SK-N-SH treated with all-trans-retinoic acid at 6 μM for 48 hours (cell line): ENCODE data around the gene SRRM5.

Experiments
- ATAC-seq: fragments of 200-7000 bp; cut with Tn5 transposase; 3 replicates; pipeline ENCODE4 v1.9.1; 2020; ENCODE audit warnings: mild to moderate bottlenecking, moderate library complexity
- ARNTL ChIP-seq: fragments of 450-650 bp; formaldehyde crosslinking; IDR thresholded peaks from 2 replicates; pipeline ENCODE4 v1.5.0; 2020; ENCODE audit warnings: low read depth, mild to moderate bottlenecking, moderate library complexity, borderline replicate concordance
- BACH2 ChIP-seq: fragments of 250-450 bp; sonication (Bioruptor Pico); IDR thresholded peaks from 2 replicates; pipeline ENCODE4 v1.9.0; 2021; ENCODE audit warnings: mild to moderate bottlenecking, borderline replicate concordance
- CSDC2 ChIP-seq: fragments of 250-450 bp; sonication (Bioruptor Pico); IDR thresholded peaks from 2 replicates; pipeline ENCODE4 v1.5.0; 2020; ENCODE audit warnings: mild to moderate bottlenecking, moderate library complexity
- GLIS3 ChIP-seq: fragments of 250-450 bp; sonication (Bioruptor Pico); IDR thresholded peaks from 2 replicates; pipeline ENCODE4 v1.5.0; 2020; ENCODE audit warnings: mild to moderate bottlenecking, moderate library complexity
- ISL1 ChIP-seq: fragments of 250-450 bp; sonication (Bioruptor Pico); IDR thresholded peaks from 2 replicates; pipeline ENCODE4 v2.1.2; 2022; ENCODE audit warnings: mild to moderate bottlenecking, moderate library complexity
- OSR1 ChIP-seq: fragments of 250-450 bp; sonication (Bioruptor Pico); IDR thresholded peaks from 2 replicates; pipeline ENCODE4 v1.8.0; 2022; ENCODE audit warnings: moderate library complexity, mild to moderate bottlenecking, inconsistent platforms
- RARB ChIP-seq: fragments of 250-450 bp; sonication (Bioruptor Pico); IDR thresholded peaks from 2 replicates; pipeline ENCODE4 v1.8.0; 2021; ENCODE audit warnings: mild to moderate bottlenecking, moderate library complexity
- SNAI2 ChIP-seq: fragments of 250-450 bp; sonication (Bioruptor Pico); IDR thresholded peaks from 2 replicates; pipeline ENCODE4 v1.5.0; 2020; ENCODE audit warnings: mild to moderate bottlenecking, moderate library complexity
- TCF4 ChIP-seq: fragments of 250-450 bp; sonication (Bioruptor Pico); IDR thresholded peaks from 2 replicates; pipeline ENCODE4 v1.8.0; 2021; ENCODE audit warnings: mild to moderate bottlenecking, moderate library complexity, borderline replicate concordance
- TOX ChIP-seq: fragments of 250-450 bp; sonication (Bioruptor Pico); IDR thresholded peaks from 2 replicates; pipeline ENCODE4 v1.8.0; 2021; ENCODE audit warnings: mild to moderate bottlenecking, moderate library complexity, borderline replicate concordance
- ZFP3 ChIP-seq: fragments of 250-450 bp; sonication (Bioruptor Pico); IDR thresholded peaks from 2 replicates; pipeline ENCODE4 v1.5.0; 2020; ENCODE audit warnings: mild to moderate bottlenecking, moderate library complexity
- ZNF565 ChIP-seq: fragments of 450-650 bp; formaldehyde crosslinking; conservative IDR thresholded peaks from 2 replicates; pipeline ENCODE4 v1.5.0; 2020; ENCODE audit warnings: low read depth, mild to moderate bottlenecking, moderate library complexity
- ZNF70 ChIP-seq: fragments of 450-650 bp; formaldehyde crosslinking; IDR thresholded peaks from 2 replicates; pipeline ENCODE4 v1.5.0; 2020; ENCODE audit warnings: mild to moderate bottlenecking, moderate library complexity
- ZNF8 ChIP-seq: fragments of 450-650 bp; formaldehyde crosslinking; IDR thresholded peaks from 2 replicates; pipeline ENCODE4 v1.5.0; 2020; ENCODE audit warnings: mild to moderate bottlenecking, moderate library complexity
- TF ChIP-seq, protein P1 (sequence below): fragments of 250-450 bp; sonication (Bioruptor Pico); IDR thresholded peaks from 2 replicates; pipeline ENCODE4 v1.8.0; 2020; ENCODE audit warnings: mild to moderate bottlenecking, moderate library complexity, borderline replicate concordance
- TF ChIP-seq, protein P2 (sequence below): fragments of 250-450 bp; sonication (Bioruptor Pico); IDR thresholded peaks from 2 replicates; pipeline ENCODE4 v1.5.1; 2021; ENCODE audit warnings: mild to moderate bottlenecking, moderate library complexity
- TF ChIP-seq, protein P3 (sequence below): fragments of 250-450 bp; sonication (Bioruptor Pico); IDR thresholded peaks from 2 replicates; pipeline ENCODE4 v1.8.0; 2021; ENCODE audit warnings: low read depth, mild to moderate bottlenecking, moderate library complexity, borderline replicate concordance

Gene SRRM5

GRCh38 chr19:43605875-43606568 is 5.9 kb upstream of the SRRM5 start:
- no peak for ATAC-seq
- TF ChIP-seq, protein P1, sequence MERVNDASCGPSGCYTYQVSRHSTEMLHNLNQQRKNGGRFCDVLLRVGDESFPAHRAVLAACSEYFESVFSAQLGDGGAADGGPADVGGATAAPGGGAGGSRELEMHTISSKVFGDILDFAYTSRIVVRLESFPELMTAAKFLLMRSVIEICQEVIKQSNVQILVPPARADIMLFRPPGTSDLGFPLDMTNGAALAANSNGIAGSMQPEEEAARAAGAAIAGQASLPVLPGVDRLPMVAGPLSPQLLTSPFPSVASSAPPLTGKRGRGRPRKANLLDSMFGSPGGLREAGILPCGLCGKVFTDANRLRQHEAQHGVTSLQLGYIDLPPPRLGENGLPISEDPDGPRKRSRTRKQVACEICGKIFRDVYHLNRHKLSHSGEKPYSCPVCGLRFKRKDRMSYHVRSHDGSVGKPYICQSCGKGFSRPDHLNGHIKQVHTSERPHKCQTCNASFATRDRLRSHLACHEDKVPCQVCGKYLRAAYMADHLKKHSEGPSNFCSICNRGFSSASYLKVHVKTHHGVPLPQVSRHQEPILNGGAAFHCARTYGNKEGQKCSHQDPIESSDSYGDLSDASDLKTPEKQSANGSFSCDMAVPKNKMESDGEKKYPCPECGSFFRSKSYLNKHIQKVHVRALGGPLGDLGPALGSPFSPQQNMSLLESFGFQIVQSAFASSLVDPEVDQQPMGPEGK (CRISPR knock-in tag) = no peak
- no peak for TF ChIP-seq BACH2 (CRISPR knock-in tag)
- TF ChIP-seq ZNF565 (CRISPR knock-in tag) = no peak
- no peak for TF ChIP-seq ARNTL (CRISPR knock-in tag)
- no peak for TF ChIP-seq CSDC2
- TF ChIP-seq, protein P2, sequence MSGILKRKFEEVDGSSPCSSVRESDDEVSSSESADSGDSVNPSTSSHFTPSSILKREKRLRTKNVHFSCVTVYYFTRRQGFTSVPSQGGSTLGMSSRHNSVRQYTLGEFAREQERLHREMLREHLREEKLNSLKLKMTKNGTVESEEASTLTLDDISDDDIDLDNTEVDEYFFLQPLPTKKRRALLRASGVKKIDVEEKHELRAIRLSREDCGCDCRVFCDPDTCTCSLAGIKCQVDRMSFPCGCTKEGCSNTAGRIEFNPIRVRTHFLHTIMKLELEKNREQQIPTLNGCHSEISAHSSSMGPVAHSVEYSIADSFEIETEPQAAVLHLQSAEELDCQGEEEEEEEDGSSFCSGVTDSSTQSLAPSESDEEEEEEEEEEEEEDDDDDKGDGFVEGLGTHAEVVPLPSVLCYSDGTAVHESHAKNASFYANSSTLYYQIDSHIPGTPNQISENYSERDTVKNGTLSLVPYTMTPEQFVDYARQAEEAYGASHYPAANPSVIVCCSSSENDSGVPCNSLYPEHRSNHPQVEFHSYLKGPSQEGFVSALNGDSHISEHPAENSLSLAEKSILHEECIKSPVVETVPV (CRISPR knock-in tag) = no peak

- TF ChIP-seq ISL1 (CRISPR knock-in tag) (no peak), ZNF565 (CRISPR knock-in tag) (no peak), ZNF70 (CRISPR knock-in tag) (no peak), TCF4 (CRISPR knock-in tag) (no peak), TOX (CRISPR knock-in tag) (no peak), ZNF8 (CRISPR knock-in tag) (no peak), ZFP3 (no peak)
- TF ChIP-seq, protein P2 (CRISPR knock-in tag) = no peak
- TF ChIP-seq, protein P1 (CRISPR knock-in tag) = no peak
- no peak for ATAC-seq
These were observed 5.2 kb upstream of the SRRM5 start for GRCh38 chr19:43606569-43607229.

DNA sequence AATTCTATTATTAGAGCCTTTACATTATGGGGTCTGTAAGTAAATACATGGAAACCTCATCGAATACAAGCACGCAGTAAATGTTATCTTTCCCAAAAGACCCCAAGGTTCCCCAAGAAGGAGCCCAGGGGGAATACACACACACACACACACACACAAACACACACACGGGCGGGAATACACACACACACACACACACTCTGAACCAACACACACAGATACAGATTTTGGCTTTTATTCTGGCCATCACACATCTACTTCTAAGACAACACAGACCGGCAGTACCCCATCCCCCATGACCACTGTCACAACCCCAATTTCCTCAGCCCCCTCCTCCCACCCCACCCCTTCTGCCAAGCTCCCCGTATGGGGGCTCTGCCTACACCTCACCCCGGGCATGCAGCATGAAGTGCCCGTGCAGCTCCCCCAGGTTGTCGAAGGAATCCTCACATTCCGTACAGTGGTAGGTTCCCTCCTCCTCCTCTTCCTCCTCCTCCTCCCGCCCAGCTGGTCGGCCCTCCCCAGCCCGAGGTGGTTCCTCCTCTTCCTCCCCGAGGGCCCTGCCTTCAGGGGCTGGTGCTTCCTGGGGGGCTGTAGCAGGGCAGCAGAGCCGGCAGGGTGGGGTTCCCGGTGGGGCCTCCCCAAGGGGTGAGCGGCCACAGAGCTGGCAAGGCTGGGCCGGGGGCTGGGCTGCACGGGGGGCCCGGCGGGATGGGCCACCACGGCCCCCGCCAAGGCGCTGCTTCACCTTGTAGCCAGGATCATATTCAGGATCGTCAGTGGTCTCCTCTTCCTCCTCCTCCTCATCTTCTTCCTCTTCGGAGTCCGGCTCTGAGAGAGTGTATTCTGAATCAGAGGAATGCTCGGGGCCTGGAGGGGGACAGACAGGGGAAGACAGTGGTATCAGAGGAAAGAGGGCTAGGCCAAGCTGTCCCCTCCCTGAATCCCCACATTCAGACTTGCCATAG is 4.4 kb upstream of the SRRM5 start:
- ATAC-seq = no peak
- TF ChIP-seq ZNF565 (CRISPR knock-in tag) = no peak
- TF ChIP-seq, protein P1 (CRISPR knock-in tag) = no peak
- TF ChIP-seq GLIS3 = no peak

DNA sequence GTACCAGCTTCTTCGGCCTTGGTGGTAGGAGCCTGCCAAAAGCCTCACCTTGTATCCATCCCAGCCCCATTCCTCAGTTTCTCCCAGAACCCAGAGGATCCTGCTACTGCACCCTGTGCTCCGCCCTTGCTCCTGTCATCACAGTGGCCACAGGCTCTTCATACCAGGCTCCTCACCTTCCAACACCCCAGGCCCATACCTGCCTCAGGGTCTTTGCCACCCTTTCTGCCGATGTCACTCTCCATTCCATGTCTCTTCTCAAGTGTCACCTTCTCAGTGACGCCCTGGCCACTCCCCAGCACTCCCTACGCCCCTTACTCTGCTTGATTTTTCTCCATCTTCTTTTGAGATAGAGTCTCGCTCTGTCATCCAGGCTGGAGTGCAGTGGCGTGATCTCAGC is 2.0 kb upstream of the SRRM5 start:
- no peak for ATAC-seq
- TF ChIP-seq, protein P1 (CRISPR knock-in tag) = no peak
- no peak for TF ChIP-seq SNAI2 (CRISPR knock-in tag)
- TF ChIP-seq, protein P2 (CRISPR knock-in tag) = no peak
- TF ChIP-seq, protein P3, sequence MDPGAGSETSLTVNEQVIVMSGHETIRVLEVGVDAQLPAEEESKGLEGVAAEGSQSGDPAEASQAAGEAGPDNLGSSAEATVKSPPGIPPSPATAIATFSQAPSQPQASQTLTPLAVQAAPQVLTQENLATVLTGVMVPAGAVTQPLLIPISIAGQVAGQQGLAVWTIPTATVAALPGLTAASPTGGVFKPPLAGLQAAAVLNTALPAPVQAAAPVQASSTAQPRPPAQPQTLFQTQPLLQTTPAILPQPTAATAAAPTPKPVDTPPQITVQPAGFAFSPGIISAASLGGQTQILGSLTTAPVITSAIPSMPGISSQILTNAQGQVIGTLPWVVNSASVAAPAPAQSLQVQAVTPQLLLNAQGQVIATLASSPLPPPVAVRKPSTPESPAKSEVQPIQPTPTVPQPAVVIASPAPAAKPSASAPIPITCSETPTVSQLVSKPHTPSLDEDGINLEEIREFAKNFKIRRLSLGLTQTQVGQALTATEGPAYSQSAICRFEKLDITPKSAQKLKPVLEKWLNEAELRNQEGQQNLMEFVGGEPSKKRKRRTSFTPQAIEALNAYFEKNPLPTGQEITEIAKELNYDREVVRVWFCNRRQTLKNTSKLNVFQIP (CRISPR knock-in tag) = no peak
- TF ChIP-seq RARB = no peak
- TF ChIP-seq CSDC2 = no peak
- TF ChIP-seq ZFP3 = no peak
- TF ChIP-seq OSR1 (CRISPR knock-in tag) = no peak
- TF ChIP-seq ISL1 (CRISPR knock-in tag) = no peak
